ENCODE data around the gene HTRA3. TPM values are rescaled to one million over a fixed set of nuclear protein-coding genes. Genes with fewer than 3 reads are reported as not detected.

The HTRA3 gene
- total RNA-seq, 1 donor from 2014 or later = 1.7 TPM

- Mint-ChIP-seq H3K27me3 (ENCODE audit: unreplicated experiment) (peaks cover 5% of the 10 kb centered on the region), H3K4me3 (ENCODE audit: unreplicated experiment) (no peak overlapping the region)
- no peak for DNase-seq (ENCODE audit: low spot score)
Measured at GRCh38 chr4:8349664-8350236, 80.2 kb downstream of the HTRA3 start.

GRCh38 chr4:8350352-8350751 is 80.8 kb downstream of the HTRA3 start:
- H3K4me3 Mint-ChIP-seq (ENCODE audit: unreplicated experiment) = no peak overlapping the region

More at GRCh38 chr4:8349664-8350236, 80.2 kb downstream of the HTRA3 start:
- H3K9me3 Mint-ChIP-seq (ENCODE audit: unreplicated experiment) = no peaks in the 10 kb centered on the region
- TF ChIP-seq CTCF (IDR thresholded peaks at IDR 0.05; ENCODE audit: unreplicated experiment) = no peak
- H3K4me1 Mint-ChIP-seq (ENCODE audit: unreplicated experiment) = no peaks in the 10 kb centered on the region
- no peaks in the 10 kb centered on the region for H3K36me3 Mint-ChIP-seq (ENCODE audit: low read depth, unreplicated experiment)
- no peak overlapping the region for H3K27ac Mint-ChIP-seq (ENCODE audit: unreplicated experiment)

GRCh38 chr4:8350841-8351461 is 81.4 kb downstream of the HTRA3 start:
- peaks cover 2% of the 10 kb centered on the region for H3K4me1 Mint-ChIP-seq (ENCODE audit: unreplicated experiment)
- no peak overlapping the region for H3K27ac Mint-ChIP-seq (ENCODE audit: unreplicated experiment)
- no peaks in the 10 kb centered on the region for H3K9me3 Mint-ChIP-seq (ENCODE audit: unreplicated experiment)
- H3K27me3 Mint-ChIP-seq (ENCODE audit: unreplicated experiment) = peaks cover 7% of the 10 kb centered on the region
- DNase-seq (ENCODE audit: low spot score) = no peak
- no peak overlapping the region for H3K4me3 Mint-ChIP-seq (ENCODE audit: unreplicated experiment)
- no peak for TF ChIP-seq CTCF (IDR thresholded peaks at IDR 0.05; ENCODE audit: unreplicated experiment)
- H3K36me3 Mint-ChIP-seq (ENCODE audit: low read depth, unreplicated experiment) = no peaks in the 10 kb centered on the region

More at GRCh38 chr4:8350352-8350751, 80.8 kb downstream of the HTRA3 start:
- peaks cover 5% of the 10 kb centered on the region for H3K27me3 Mint-ChIP-seq (ENCODE audit: unreplicated experiment)
- no peak for TF ChIP-seq CTCF (IDR thresholded peaks at IDR 0.05; ENCODE audit: unreplicated experiment)
- H3K27ac Mint-ChIP-seq (ENCODE audit: unreplicated experiment) = no peak overlapping the region
- DNase-seq (ENCODE audit: low spot score) = no peak
- no peaks in the 10 kb centered on the region for H3K36me3 Mint-ChIP-seq (ENCODE audit: low read depth, unreplicated experiment)
- H3K4me1 Mint-ChIP-seq (ENCODE audit: unreplicated experiment) = no peaks in the 10 kb centered on the region
- H3K9me3 Mint-ChIP-seq (ENCODE audit: unreplicated experiment) = no peaks in the 10 kb centered on the region

GRCh38 chr4:8351931-8352367 is 82.4 kb downstream of the HTRA3 start:
- no peak for TF ChIP-seq CTCF (IDR thresholded peaks at IDR 0.05; ENCODE audit: unreplicated experiment)
- Mint-ChIP-seq H3K9me3 (ENCODE audit: unreplicated experiment) (no peaks in the 10 kb centered on the region), H3K27ac (ENCODE audit: unreplicated experiment) (no peak overlapping the region), H3K4me3 (ENCODE audit: unreplicated experiment) (no peak overlapping the region), H3K36me3 (ENCODE audit: low read depth, unreplicated experiment) (no peaks in the 10 kb centered on the region), H3K4me1 (ENCODE audit: unreplicated experiment) (peaks cover 2% of the 10 kb centered on the region), H3K27me3 (ENCODE audit: unreplicated experiment) (peaks cover 7% of the 10 kb centered on the region)
- no peak for DNase-seq (ENCODE audit: low spot score)

Measured in endothelial cell (in vitro differentiated cells).